Calu3 (cell line): ENCODE data around the gene NTNG2. TPM values are rescaled to one million over a fixed set of nuclear protein-coding genes. Genes with fewer than 3 reads are reported as not detected.

ENCODE experiments used
- BruUV-seq: library from RNA; stranded (reverse); fragments of 400-500 nt; replicated peaks from 2 replicates; lab custom pipeline; 2021; lab: Mats Ljungman, UMichigan
- CTCF ChIA-PET: fragments of 300-600 bp; sonication (Branson Sonifier 250); formaldehyde crosslinking; loops from one replicate; lab custom pipeline; 2022; ENCODE audit warnings: antibody characterized with exemption; lab: Charles Lee
- DNase-seq: peaks from one replicate; pipeline ENCODE4 v3.0.0; 2022
- H3K27ac Mint-ChIP-seq: one replicate; pipeline ENCODE4 v1.8.0; 2022; ENCODE audit warnings: mixed read lengths; ENCODE audit not compliant: unreplicated experiment
- H3K27me3 Mint-ChIP-seq: one replicate; pipeline ENCODE4 v1.8.0; 2022; ENCODE audit warnings: mixed read lengths; ENCODE audit not compliant: unreplicated experiment
- H3K36me3 Mint-ChIP-seq: one replicate; pipeline ENCODE4 v1.8.0; 2022; ENCODE audit warnings: mild to moderate bottlenecking, moderate library complexity, mixed read lengths; ENCODE audit not compliant: insufficient read depth, unreplicated experiment
- H3K4me1 Mint-ChIP-seq: one replicate; pipeline ENCODE4 v1.8.0; 2022; ENCODE audit warnings: mild to moderate bottlenecking, low read depth, mixed read lengths; ENCODE audit not compliant: unreplicated experiment
- H3K4me3 Mint-ChIP-seq: one replicate; pipeline ENCODE4 v1.8.0; 2022; ENCODE audit warnings: mild to moderate bottlenecking, low read depth, moderate library complexity, mixed read lengths; ENCODE audit not compliant: unreplicated experiment
- H3K9me3 Mint-ChIP-seq: one replicate; pipeline ENCODE4 v1.8.0; 2022; ENCODE audit warnings: low read depth, mixed read lengths; ENCODE audit not compliant: unreplicated experiment
- CTCF ChIP-seq: fragments of 200-600 bp; IDR thresholded peaks from one replicate; pipeline ENCODE4 v1.8.0; 2022; ENCODE audit warnings: antibody characterized with exemption; ENCODE audit not compliant: unreplicated experiment
- intact Hi-C: fragments of 100-400 bp; cut with micrococcal nuclease; formaldehyde crosslinking; loops from one replicate; pipeline ENCODE4 v1.10.0; 2022; ENCODE audit not compliant: unreplicated experiment
- total RNA-seq: library from RNA; stranded (reverse); gene quantifications from 2 replicates; pipeline ENCODE4 v1.2.3, GENCODE V29; 2022

Gene NTNG2
- total RNA-seq, 1 experiment from 2014 or later: not detected

DNA sequence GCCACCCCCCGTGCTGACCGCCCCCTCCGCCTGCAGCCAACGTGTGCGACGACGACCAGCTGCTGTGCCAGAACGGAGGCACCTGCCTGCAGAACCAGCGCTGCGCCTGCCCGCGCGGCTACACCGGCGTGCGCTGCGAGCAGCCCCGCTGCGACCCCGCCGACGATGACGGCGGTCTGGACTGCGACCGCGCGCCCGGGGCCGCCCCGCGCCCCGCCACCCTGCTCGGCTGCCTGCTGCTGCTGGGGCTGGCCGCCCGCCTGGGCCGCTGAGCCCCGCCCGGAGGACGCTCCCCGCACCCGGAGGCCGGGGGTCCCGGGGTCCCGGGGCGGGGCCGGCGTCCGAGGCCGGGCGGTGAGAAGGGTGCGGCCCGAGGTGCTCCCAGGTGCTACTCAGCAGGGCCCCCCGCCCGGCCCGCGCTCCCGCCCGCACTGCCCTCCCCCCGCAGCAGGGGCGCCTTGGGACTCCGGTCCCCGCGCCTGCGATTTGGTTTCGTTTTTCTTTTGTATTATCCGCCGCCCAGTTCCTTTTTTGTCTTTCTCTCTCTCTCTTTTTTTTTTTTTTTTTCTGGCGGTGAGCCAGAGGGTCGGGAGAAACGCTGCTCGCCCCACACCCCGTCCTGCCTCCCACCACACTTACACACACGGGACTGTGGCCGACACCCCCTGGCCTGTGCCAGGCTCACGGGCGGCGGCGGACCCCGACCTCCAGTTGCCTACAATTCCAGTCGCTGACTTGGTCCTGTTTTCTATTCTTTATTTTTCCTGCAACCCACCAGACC lies 80.2 kb downstream of the NTNG2 start:
- H3K27me3 Mint-ChIP-seq: peaks cover 79% of the 10 kb centered on the region
- CTCF ChIA-PET: interaction anchor here (0.7 to 0.8 kb wide), 2 partner anchors 20 to 71 kb away, joined by 3 to 9 read pairs; no protein-coding TSS in a partner anchor
- no TSS peak for BruUV-seq
- intact Hi-C loops: no loop called here
- H3K4me1 Mint-ChIP-seq: peaks cover 9% of the 10 kb centered on the region
- H3K36me3 Mint-ChIP-seq: peaks cover 12% of the 10 kb centered on the region
- H3K4me3 Mint-ChIP-seq: peak overlapping the region; percentile 72
- no peaks in the 10 kb centered on the region for H3K9me3 Mint-ChIP-seq
- no peak for TF ChIP-seq CTCF
- DNase-seq: no peak
- H3K27ac Mint-ChIP-seq: no peak overlapping the region

DNA sequence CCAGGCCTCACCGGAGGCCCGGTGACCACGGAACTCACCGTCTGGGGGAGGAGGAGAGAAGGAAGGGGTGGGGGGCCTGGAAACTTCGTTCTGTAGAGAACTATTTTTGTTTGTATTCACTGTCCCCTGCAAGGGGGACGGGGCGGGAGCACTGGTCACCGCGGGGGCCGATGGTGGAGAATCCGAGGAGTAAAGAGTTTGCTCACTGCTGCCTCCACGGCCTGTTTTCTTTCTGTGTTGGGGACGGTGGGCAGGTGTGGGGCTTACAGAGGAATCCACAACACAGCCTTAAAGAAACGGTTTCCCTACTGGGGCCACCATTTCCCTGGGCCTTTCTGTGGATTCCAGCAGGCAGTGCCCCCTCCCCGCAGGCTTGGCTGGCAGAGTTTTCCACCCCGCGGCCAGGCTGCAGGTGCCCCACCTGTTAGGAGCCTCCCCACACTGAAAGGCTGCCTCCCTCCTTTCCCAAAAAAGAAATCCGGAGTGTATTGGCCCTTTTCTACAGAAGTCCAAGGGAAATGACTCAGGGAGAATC lies 80.8 kb downstream of the NTNG2 start:
- CTCF ChIA-PET: no interaction called here
- BruUV-seq: no TSS peak
- H3K27ac Mint-ChIP-seq: no peak overlapping the region
- intact Hi-C loops: no loop called here
- H3K9me3 Mint-ChIP-seq: no peaks in the 10 kb centered on the region
- peaks cover 9% of the 10 kb centered on the region for H3K4me1 Mint-ChIP-seq
- peaks cover 12% of the 10 kb centered on the region for H3K36me3 Mint-ChIP-seq
- TF ChIP-seq CTCF: no peak
- DNase-seq: no peak
- H3K27me3 Mint-ChIP-seq: peaks cover 80% of the 10 kb centered on the region
- H3K4me3 Mint-ChIP-seq: peak overlapping the region; percentile 72

DNA sequence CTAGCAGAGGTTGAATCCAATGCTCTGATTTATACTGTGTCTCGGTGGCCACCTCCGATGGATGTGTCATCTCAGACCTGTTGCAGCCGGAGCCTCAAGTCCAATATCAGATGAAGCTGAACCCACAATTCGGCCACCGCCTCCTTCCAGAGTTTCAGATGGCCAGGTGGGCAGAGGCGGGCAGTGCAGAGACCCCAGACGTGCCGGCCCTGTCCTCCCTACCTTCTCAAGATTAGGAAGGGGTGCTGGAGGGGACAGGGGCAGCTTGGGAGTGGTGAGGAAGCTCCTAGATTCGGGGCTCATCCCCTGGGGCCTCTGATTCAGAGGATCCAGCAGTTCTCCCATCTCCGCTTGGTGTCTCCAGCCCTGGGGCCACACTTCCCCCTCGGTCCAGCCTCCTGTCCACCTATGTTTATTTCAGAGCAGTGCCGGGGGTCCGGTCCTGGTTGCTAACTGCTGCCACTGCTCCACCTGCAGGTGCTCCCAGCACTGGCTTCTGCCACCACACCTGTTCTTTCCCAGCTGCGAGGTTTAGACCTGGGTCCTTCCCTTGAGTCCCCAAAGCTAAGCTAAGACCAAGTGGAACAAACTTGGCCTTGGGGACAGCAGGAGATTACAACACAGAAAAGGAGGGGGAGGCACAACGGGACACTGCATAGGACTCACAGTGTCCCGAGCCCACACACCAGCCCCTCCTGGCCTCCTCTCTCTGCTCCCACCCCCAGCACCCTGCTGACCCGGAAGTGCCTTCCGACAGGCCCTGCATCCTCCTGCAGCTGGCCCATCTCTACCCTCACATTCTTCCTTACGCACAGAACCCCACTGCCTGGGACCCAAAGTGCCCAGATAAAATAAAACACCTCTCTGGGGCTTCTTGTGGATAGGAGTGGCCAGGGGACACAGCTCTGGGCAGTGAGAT lies 81.6 kb downstream of the NTNG2 start:
- Mint-ChIP-seq H3K9me3 (no peaks in the 10 kb centered on the region), H3K4me1 (peaks cover 9% of the 10 kb centered on the region), H3K27me3 (peaks cover 83% of the 10 kb centered on the region), H3K36me3 (peaks cover 12% of the 10 kb centered on the region), H3K27ac (no peak overlapping the region), H3K4me3 (no peak overlapping the region)
- CTCF ChIA-PET: no interaction called here
- BruUV-seq: no TSS peak
- no peak for DNase-seq
- intact Hi-C loops: no loop called here
- TF ChIP-seq CTCF: no peak

- no peak overlapping the region for H3K4me3 Mint-ChIP-seq
- no peaks in the 10 kb centered on the region for H3K9me3 Mint-ChIP-seq
- TF ChIP-seq CTCF: no peak
- H3K27ac Mint-ChIP-seq: no peak overlapping the region
- BruUV-seq: no TSS peak
- peaks cover 9% of the 10 kb centered on the region for H3K4me1 Mint-ChIP-seq
- intact Hi-C loops: no loop called here
- peaks cover 12% of the 10 kb centered on the region for H3K36me3 Mint-ChIP-seq
- CTCF ChIA-PET: no interaction called here
- peaks cover 69% of the 10 kb centered on the region for H3K27me3 Mint-ChIP-seq
- DNase-seq: no peak
Measured at GRCh38 chr9:132244582-132245455, 83.0 kb downstream of the NTNG2 start.
